Measurements from ENCODE around the gene DNAJC16.

DNAJC16 gene

GRCh38 chr1:15583016-15583706, 56.5 kb downstream of the DNAJC16 start:
- POLR2A ChIA-PET, result no interaction called here
- TF ChIP-seq ZNF571 (tag by site-specific recombination; IDR thresholded peaks at IDR 0.05) (no peak), ZNF174 (tag by site-specific recombination; IDR thresholded peaks at IDR 0.05) (no peak), ZBTB6 (tag by site-specific recombination; IDR thresholded peaks at IDR 0.05) (no peak), ZEB2 (tag by site-specific recombination; IDR thresholded peaks at IDR 0.05) (no peak), ZNF433 (tag by site-specific recombination; IDR thresholded peaks at IDR 0.05; ENCODE audit: low read depth) (no peak), ZNF423 (tag by site-specific recombination; IDR thresholded peaks at IDR 0.05) (no peak), OSR2 (tag by site-specific recombination; IDR thresholded peaks at IDR 0.05) (no peak), CTCF (tag by site-specific recombination; IDR thresholded peaks at IDR 0.05) (no peak), KLF17 (tag by site-specific recombination; IDR thresholded peaks at IDR 0.05) (no peak), ZNF350 (tag by site-specific recombination; IDR thresholded peaks at IDR 0.05) (no peak)
- TF ChIP-seq, protein P1, sequence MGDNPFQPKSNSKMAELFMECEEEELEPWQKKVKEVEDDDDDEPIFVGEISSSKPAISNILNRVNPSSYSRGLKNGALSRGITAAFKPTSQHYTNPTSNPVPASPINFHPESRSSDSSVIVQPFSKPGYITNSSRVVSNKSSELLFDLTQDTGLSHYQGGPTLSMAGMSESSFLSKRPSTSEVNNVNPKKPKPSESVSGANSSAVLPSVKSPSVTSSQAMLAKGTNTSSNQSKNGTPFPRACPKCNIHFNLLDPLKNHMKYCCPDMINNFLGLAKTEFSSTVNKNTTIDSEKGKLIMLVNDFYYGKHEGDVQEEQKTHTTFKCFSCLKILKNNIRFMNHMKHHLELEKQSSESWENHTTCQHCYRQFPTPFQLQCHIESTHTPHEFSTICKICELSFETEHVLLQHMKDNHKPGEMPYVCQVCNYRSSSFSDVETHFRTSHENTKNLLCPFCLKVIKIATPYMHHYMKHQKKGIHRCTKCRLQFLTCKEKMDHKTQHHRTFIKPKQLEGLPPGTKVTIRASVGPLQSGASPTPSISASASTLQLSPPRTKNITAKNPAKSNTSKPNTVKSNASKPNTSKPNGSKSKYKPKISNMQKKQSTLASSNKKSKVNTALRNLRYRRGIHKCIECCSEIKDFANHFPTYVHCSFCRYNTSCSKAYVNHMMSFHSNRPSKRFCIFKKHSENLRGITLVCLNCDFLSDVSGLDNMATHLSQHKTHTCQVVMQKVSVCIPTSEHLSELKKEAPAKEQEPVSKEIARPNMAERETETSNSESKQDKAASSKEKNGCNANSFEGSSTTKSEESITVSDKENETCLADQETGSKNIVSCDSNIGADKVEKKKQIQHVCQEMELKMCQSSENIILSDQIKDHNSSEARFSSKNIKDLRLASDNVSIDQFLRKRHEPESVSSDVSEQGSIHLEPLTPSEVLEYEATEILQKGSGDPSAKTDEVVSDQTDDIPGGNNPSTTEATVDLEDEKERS (tag by site-specific recombination; IDR thresholded peaks at IDR 0.05), result no peak
- TF ChIP-seq, protein P2, sequence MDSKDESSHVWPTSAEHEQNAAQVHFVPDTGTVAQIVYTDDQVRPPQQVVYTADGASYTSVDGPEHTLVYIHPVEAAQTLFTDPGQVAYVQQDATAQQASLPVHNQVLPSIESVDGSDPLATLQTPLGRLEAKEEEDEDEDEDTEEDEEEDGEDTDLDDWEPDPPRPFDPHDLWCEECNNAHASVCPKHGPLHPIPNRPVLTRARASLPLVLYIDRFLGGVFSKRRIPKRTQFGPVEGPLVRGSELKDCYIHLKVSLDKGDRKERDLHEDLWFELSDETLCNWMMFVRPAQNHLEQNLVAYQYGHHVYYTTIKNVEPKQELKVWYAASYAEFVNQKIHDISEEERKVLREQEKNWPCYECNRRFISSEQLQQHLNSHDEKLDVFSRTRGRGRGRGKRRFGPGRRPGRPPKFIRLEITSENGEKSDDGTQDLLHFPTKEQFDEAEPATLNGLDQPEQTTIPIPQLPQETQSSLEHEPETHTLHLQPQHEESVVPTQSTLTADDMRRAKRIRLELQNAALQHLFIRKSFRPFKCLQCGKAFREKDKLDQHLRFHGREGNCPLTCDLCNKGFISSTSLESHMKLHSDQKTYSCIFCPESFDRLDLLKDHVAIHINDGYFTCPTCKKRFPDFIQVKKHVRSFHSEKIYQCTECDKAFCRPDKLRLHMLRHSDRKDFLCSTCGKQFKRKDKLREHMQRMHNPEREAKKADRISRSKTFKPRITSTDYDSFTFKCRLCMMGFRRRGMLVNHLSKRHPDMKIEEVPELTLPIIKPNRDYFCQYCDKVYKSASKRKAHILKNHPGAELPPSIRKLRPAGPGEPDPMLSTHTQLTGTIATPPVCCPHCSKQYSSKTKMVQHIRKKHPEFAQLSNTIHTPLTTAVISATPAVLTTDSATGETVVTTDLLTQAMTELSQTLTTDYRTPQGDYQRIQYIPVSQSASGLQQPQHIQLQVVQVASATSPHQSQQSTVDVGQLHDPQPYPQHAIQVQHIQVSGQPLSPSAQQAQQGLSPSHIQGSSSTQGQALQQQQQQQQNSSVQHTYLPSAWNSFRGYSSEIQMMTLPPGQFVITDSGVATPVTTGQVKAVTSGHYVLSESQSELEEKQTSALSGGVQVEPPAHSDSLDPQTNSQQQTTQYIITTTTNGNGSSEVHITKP (tag by site-specific recombination; IDR thresholded peaks at IDR 0.05), result no peak
- no peaks in the 10 kb centered on the region for H3K4me1 ChIP-seq (ENCODE audit: control insufficient read depth, insufficient read depth, low read length)
- H3K27ac ChIP-seq (ENCODE audit: extremely low read depth, low read depth, low read length), result no peak overlapping the region
- H3K4me3 ChIP-seq (ENCODE audit: low read depth, low read length), result no peak overlapping the region
- CTCF ChIA-PET, result no interaction called here
- no peaks in the 10 kb centered on the region for H3K36me3 ChIP-seq (ENCODE audit: control insufficient read depth in 2 of 2, insufficient read depth in 1 of 2, low read length in 2 of 2)
- H3K9me3 ChIP-seq (ENCODE audit: control insufficient read depth, insufficient read depth, low read depth, low read length), result no peaks in the 10 kb centered on the region
